Activated T-helper 17 cell treated with anti-CD3 and anti-CD28 coated beads, Interleukin-2, amount 50 U/mL, for 72 hours (primary cell): ENCODE results near the gene PTBP1. TPM values are rescaled to one million over a fixed set of nuclear protein-coding genes. Genes with fewer than 3 reads are reported as not detected.
"Not testable (repeated sequence)": the region's sequence is repeated elsewhere in the genome, so short reads cannot be mapped to it uniquely, and the experiment has no call there.

ENCODE experiments used
- ATAC-seq: fragments of 150-1000 bp; cut with Tn5 transposase; replicated peaks from 2 replicates; pipeline ENCODE4 v1.10.0; 2021; ENCODE audit warnings: mild to moderate bottlenecking, moderate library complexity
- H3K27ac Mint-ChIP-seq: one replicate; pipeline ENCODE4 v1.8.0; 2022; ENCODE audit warnings: mixed read lengths
- H3K27me3 Mint-ChIP-seq: one replicate; pipeline ENCODE4 v1.8.0; 2022; ENCODE audit warnings: mixed read lengths
- H3K36me3 Mint-ChIP-seq: one replicate; pipeline ENCODE4 v1.8.0; 2022; ENCODE audit warnings: low read depth, mild to moderate bottlenecking, mixed read lengths
- H3K4me1 Mint-ChIP-seq: one replicate; pipeline ENCODE4 v1.8.0; 2022; ENCODE audit warnings: mixed read lengths
- H3K4me3 Mint-ChIP-seq: one replicate; pipeline ENCODE4 v1.8.0; 2022; ENCODE audit warnings: mild to moderate bottlenecking, mixed read lengths
- H3K9me3 Mint-ChIP-seq: one replicate; pipeline ENCODE4 v1.8.0; 2022; ENCODE audit warnings: mixed read lengths
- total RNA-seq, 2 donors: library from RNA; stranded (reverse); gene quantifications; one replicate each; pipeline ENCODE4 v1.2.3, GENCODE V29; 2022

Gene PTBP1
- total RNA-seq, 2 donors from 2014 or later = 405 to 726 TPM

- H3K9me3 Mint-ChIP-seq = no peaks in the 10 kb centered on the region
- no peak within 1 kb of the TSS for H3K27ac Mint-ChIP-seq
- H3K27me3 Mint-ChIP-seq = peaks cover 23% of the 10 kb centered on the region
- no peak for ATAC-seq
- H3K4me3 Mint-ChIP-seq = no peak within 1 kb of the TSS
- H3K36me3 Mint-ChIP-seq = no peaks in the 10 kb centered on the region
- peaks cover 9% of the 10 kb centered on the region for H3K4me1 Mint-ChIP-seq
Measured at GRCh38 chr19:840519-841206, 43.4 kb downstream of the PTBP1 start, which contains the start of gene PRTN3. TSS of gene PRTN3 (plus strand) at chr19:840999. CDS start at chr19:841009, 10 bp downstream.

DNA sequence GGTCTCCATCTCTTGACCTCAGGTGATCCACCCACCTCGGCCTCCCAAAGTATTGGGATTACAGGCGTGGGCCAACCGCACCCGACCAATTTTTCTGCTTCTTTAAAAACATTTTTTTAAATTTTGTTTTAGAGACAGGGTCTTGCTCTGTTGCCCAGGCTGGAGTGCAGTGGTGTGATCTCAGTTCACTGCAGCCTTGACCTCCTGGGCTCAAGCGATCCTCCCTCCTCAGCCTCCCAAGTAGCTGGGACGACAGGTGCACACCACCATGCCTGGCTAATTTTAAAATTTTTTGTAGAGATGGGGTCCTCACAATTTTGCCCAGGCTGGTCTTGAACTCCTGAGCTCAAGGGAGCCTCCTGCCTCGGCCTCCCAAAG lies 45.5 kb downstream of the PTBP1 start:
- not testable (repeated sequence) for H3K9me3 Mint-ChIP-seq, H3K4me1 Mint-ChIP-seq, H3K27ac Mint-ChIP-seq, H3K36me3 Mint-ChIP-seq, H3K4me3 Mint-ChIP-seq, ATAC-seq
- H3K27me3 Mint-ChIP-seq = peaks cover 18% of the 10 kb centered on the region

- Mint-ChIP-seq H3K9me3 (no peaks in the 10 kb centered on the region), H3K4me3 (no peak overlapping the region), H3K27ac (no peak overlapping the region), H3K4me1 (peaks cover 4% of the 10 kb centered on the region), H3K36me3 (no peaks in the 10 kb centered on the region), H3K27me3 (peaks cover 18% of the 10 kb centered on the region)
- ATAC-seq = no peak
Measured at GRCh38 chr19:843180-843835, 46.1 kb downstream of the PTBP1 start.

DNA sequence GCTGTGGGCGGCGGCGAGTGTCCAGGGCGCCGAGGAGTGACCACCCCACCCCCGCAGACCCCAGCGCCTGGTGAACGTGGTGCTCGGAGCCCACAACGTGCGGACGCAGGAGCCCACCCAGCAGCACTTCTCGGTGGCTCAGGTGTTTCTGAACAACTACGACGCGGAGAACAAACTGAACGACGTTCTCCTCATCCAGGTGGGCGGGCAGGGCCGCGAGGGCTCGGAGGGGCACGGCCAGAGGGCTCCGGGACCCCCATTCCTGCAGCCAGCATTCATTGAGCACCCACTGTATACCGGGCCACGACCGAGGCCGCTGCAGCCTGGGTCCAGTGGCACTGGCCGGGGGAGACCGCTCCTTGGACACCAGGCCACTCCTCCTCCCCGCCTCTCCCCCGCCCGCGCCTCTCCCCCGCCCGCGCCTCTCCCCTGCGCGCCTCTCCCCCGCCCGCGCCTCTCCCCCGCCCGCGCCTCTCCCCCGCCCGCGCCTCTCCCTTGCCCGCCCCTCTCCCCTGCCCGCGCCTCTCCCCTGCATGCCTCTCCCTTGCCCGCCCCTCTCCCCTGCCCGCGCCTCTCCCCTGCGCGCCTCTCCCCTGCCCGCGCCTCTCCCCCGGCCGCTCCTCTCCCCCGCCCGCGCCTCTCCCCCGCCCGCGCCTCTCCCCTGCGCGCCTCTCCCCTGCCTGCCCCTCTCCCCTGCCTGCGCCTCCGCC lies 46.7 kb downstream of the PTBP1 start:
- no peak overlapping the region for H3K27ac Mint-ChIP-seq
- H3K4me3 Mint-ChIP-seq = no peak overlapping the region
- H3K27me3 Mint-ChIP-seq = peaks cover 18% of the 10 kb centered on the region
- no peak for ATAC-seq
- no peaks in the 10 kb centered on the region for H3K36me3 Mint-ChIP-seq
- H3K4me1 Mint-ChIP-seq = peaks cover 4% of the 10 kb centered on the region
- H3K9me3 Mint-ChIP-seq = no peaks in the 10 kb centered on the region

DNA sequence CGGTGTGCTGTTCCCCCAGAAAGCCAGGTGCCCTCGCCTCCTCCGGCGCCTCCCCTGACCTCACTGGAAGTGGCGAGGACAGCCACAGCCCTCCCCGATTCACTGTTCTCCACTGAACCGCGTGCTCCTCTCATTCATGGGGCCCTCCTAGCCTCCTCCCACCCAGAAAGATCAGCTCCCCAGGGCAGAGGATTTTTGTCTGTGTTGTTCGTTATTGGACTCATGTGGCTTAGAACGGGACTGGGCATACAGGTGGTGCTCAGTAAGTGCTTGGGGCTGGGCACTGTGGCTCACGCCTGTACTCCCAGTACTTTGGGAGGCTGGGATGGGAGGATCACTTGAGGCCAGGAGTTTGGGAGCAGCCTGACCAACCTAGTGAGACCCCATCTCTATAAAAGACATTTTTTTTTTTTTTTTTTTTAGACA lies 47.3 kb downstream of the PTBP1 start:
- ATAC-seq = no peak
- H3K4me1 Mint-ChIP-seq = peaks cover 4% of the 10 kb centered on the region
- no peaks in the 10 kb centered on the region for H3K36me3 Mint-ChIP-seq
- H3K9me3 Mint-ChIP-seq = no peaks in the 10 kb centered on the region
- H3K27ac Mint-ChIP-seq = no peak overlapping the region
- peaks cover 18% of the 10 kb centered on the region for H3K27me3 Mint-ChIP-seq
- H3K4me3 Mint-ChIP-seq = no peak overlapping the region

- no peak overlapping the region for H3K27ac Mint-ChIP-seq
- H3K4me3 Mint-ChIP-seq = no peak overlapping the region
- no peaks in the 10 kb centered on the region for H3K9me3 Mint-ChIP-seq
- H3K27me3 Mint-ChIP-seq = peaks cover 18% of the 10 kb centered on the region
- no peaks in the 10 kb centered on the region for H3K36me3 Mint-ChIP-seq
- peaks cover 4% of the 10 kb centered on the region for H3K4me1 Mint-ChIP-seq
- no peak for ATAC-seq
Measured at GRCh38 chr19:845707-846521, 48.7 kb downstream of the PTBP1 start.

- ATAC-seq = no peak
- Mint-ChIP-seq H3K4me3 (no peak overlapping the region), H3K27me3 (peaks cover 12% of the 10 kb centered on the region), H3K4me1 (no peaks in the 10 kb centered on the region), H3K36me3 (no peaks in the 10 kb centered on the region), H3K9me3 (no peaks in the 10 kb centered on the region), H3K27ac (no peak overlapping the region)
Measured at GRCh38 chr19:848386-848921, 51.2 kb downstream of the PTBP1 start.

DNA sequence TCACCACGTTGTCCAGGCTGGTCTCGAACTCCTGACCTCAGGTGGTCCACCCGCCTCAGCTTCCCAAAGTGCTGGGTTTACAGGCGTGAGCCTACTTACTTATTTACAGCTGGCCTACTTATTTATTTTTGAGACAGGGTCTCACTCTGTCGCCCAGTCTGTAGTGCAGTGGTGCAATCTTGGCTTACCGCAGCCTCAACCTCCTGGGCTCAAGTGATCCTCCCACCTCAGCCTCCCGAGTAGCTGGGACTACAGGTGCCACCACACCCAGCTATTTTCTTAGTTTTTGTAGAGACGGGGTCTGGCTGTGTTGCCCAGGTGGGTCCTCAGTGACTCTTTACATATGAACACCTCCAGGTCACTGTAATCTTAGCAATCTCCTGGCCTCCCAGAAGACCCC lies 51.9 kb downstream of the PTBP1 start:
- ATAC-seq, H3K27ac Mint-ChIP-seq, H3K4me3 Mint-ChIP-seq, H3K9me3 Mint-ChIP-seq, H3K36me3 Mint-ChIP-seq, H3K4me1 Mint-ChIP-seq: not testable (repeated sequence)
- peaks cover 12% of the 10 kb centered on the region for H3K27me3 Mint-ChIP-seq

DNA sequence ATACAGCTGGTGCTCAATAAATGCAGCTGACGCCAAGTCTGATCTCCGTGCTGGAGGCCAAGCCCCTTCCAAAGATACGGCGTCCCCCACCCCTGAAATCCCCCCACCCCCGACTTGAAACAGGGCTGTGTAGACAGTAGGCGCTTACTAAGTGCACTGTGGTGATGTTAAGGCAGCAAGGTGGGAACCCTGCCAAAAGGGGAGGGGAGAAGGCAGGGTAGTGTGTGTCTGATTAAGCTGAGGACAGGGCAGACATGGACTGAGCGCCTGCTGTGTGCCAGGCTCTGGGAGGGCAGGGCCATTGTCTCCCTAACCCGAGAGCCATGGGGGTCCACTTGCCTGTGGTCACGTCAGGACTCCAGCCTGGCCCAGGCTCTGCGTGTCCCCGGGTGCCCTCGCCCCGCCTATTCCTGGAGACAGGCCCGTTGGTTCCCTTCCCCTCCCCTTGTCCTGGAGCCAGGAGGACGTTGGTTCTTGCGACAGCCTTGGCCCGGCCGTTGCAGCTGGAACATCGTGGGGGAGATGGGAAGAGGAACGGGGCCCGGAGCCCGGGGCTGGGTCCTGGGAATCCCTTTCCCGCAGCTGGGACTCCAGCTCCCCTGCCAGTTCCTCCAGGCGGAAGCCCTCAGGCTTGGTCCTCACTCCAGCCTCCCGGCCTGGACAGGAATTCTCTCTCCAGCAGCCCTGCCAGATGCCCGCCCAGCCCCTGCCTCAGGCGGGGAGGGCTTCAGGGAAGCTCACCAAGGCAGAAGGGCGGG lies 53.1 kb downstream of the PTBP1 start:
- Mint-ChIP-seq H3K36me3 (no peaks in the 10 kb centered on the region), H3K4me3 (no peak overlapping the region), H3K27me3 (peaks cover 8% of the 10 kb centered on the region), H3K27ac (no peak overlapping the region), H3K9me3 (no peaks in the 10 kb centered on the region), H3K4me1 (no peaks in the 10 kb centered on the region)
- ATAC-seq = no peak

DNA sequence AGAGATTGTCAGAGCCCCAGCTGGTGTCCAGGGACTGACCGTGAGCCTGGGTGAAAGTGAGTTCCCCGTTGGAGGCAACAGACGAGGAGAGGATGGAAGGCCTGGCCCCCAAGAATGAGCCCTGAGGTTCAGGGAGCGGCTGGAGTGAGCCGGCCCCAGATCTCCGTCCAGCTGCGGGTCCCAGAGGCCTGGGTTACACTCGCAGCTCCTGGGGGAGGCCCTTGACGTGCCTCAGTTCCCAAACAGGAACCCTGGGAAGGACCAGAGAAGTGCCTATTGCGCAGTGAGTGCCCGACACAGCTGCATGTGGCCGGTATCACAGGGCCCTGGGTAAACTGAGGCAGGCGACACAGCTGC lies 53.7 kb downstream of the PTBP1 start:
- H3K27ac Mint-ChIP-seq = no peak overlapping the region
- no peaks in the 10 kb centered on the region for H3K36me3 Mint-ChIP-seq
- H3K9me3 Mint-ChIP-seq = no peaks in the 10 kb centered on the region
- H3K4me3 Mint-ChIP-seq = no peak overlapping the region
- H3K27me3 Mint-ChIP-seq = peaks cover 5% of the 10 kb centered on the region
- no peak for ATAC-seq
- H3K4me1 Mint-ChIP-seq = no peaks in the 10 kb centered on the region

DNA sequence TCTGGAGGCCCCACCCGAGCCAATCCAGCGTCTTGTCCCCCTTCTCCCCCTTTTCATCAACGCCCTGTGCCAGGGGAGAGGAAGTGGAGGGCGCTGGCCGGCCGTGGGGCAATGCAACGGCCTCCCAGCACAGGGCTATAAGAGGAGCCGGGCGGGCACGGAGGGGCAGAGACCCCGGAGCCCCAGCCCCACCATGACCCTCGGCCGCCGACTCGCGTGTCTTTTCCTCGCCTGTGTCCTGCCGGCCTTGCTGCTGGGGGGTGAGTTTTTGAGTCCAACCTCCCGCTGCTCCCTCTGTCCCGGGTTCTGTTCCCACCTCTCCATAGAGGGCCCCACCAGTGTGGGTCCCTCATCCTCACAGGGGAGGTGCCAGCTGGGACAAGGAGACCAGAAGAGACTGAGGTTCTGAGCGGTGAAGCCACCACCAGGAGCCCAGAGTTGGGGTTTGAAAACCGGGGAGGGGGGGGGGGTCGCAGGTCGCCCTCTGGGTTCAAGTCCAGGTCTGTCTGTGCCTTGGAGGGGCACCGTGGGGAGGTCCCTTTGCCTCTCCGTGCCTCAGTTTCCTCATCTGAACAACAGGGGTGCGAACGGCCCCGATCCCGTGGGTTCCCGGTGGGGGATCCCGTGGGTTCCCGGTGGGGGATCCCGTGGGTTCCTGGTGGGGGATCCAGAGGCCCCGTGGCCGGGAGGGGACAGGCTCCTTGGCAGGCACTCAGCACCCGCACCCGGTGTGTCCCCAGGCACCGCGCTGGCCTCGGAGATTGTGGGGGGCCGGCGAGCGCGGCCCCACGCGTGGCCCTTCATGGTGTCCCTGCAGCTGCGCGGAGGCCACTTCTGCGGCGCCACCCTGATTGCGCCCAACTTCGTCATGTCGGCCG lies 55.1 kb downstream of the PTBP1 start, which contains the start of gene ELANE:
Gene ELANE (plus strand): TSS at position 168 of the 878 bp plus-strand sequence. CDS start 26 bp downstream, at position 194.
- H3K4me1 Mint-ChIP-seq = no peaks in the 10 kb centered on the region
- no peak for ATAC-seq
- no peak within 1 kb of the TSS for H3K27ac Mint-ChIP-seq
- H3K9me3 Mint-ChIP-seq = no peaks in the 10 kb centered on the region
- no peak within 1 kb of the TSS for H3K4me3 Mint-ChIP-seq
- H3K27me3 Mint-ChIP-seq = peaks cover under 1% of the 10 kb centered on the region
- H3K36me3 Mint-ChIP-seq = no peaks in the 10 kb centered on the region

GRCh38 chr19:853014-853585 lies 55.8 kb downstream of the PTBP1 start:
- Mint-ChIP-seq H3K4me3 (no peak overlapping the region), H3K4me1 (no peaks in the 10 kb centered on the region), H3K27me3 (no peaks in the 10 kb centered on the region), H3K27ac (no peak overlapping the region), H3K9me3 (no peaks in the 10 kb centered on the region), H3K36me3 (no peaks in the 10 kb centered on the region)
- ATAC-seq = no peak
